Kidney capillary endothelial cell (primary cell): ENCODE data around the gene OTOP2.
"Not testable (repeated sequence)": the region's sequence is repeated elsewhere in the genome, so short reads cannot be mapped to it uniquely, and the experiment has no call there.

Experiments used
- DNase-seq: peaks from one replicate; pipeline ENCODE4 v3.0.0-alpha.2; 2018; ENCODE audit warnings: low spot score

OTOP2 gene

GRCh38 chr17:74901353-74902135 lies 22.5 kb upstream of the OTOP2 start:
- no peak for DNase-seq

GRCh38 chr17:74903034-74903433 lies 21.0 kb upstream of the OTOP2 start:
- no peak for DNase-seq

- no peak for DNase-seq
These were observed 20.4 kb upstream of the OTOP2 start for GRCh38 chr17:74903671-74904070.

GRCh38 chr17:74904687-74905409 lies 19.2 kb upstream of the OTOP2 start:
- no peak for DNase-seq

- not testable (repeated sequence) for DNase-seq
These were observed 17.8 kb upstream of the OTOP2 start for GRCh38 chr17:74906214-74906793.

- no peak for DNase-seq
These were observed 17.1 kb upstream of the OTOP2 start for GRCh38 chr17:74907012-74907411.

GRCh38 chr17:74909097-74909496 lies 15.0 kb upstream of the OTOP2 start:
- DNase-seq = not testable (repeated sequence)

GRCh38 chr17:74911423-74911822 lies 12.7 kb upstream of the OTOP2 start:
- DNase-seq = not testable (repeated sequence)

- DNase-seq = no peak
These were observed 7.8 kb upstream of the OTOP2 start for GRCh38 chr17:74916136-74916850.

- DNase-seq = no peak
These were observed 7.2 kb upstream of the OTOP2 start for GRCh38 chr17:74916851-74917199.

GRCh38 chr17:74917430-74917829 lies 6.6 kb upstream of the OTOP2 start:
- DNase-seq = no peak

GRCh38 chr17:74918906-74919305 lies 5.2 kb upstream of the OTOP2 start:
- no peak for DNase-seq

- no peak for DNase-seq
These were observed 4.4 kb upstream of the OTOP2 start for GRCh38 chr17:74919440-74920305.

GRCh38 chr17:74920306-74920620 lies 3.8 kb upstream of the OTOP2 start:
- no peak for DNase-seq

GRCh38 chr17:74920642-74921025 lies 3.4 kb upstream of the OTOP2 start:
- DNase-seq = no peak

- no peak for DNase-seq
These were observed 2.9 kb upstream of the OTOP2 start for GRCh38 chr17:74921026-74921681.

GRCh38 chr17:74921769-74922168 lies 2.3 kb upstream of the OTOP2 start:
- no peak for DNase-seq

- no peak for DNase-seq
These were observed 1.9 kb upstream of the OTOP2 start for GRCh38 chr17:74922172-74922571.

GRCh38 chr17:74922694-74923537 lies 1.2 kb upstream of the OTOP2 start, which contains the start of gene USH1G:
Gene USH1G, minus strand, starts transcription at chr17:74923255. Its CDS starts 182 bp downstream, at chr17:74923073.
- DNase-seq = no peak
